ENCODE results near the gene WFIKKN2. TPM values are rescaled to one million over a fixed set of nuclear protein-coding genes. Genes with fewer than 3 reads are reported as not detected.

WFIKKN2 gene
- total RNA-seq, 1 experiment from 2014 or later: 0.11 TPM

- TF ChIP-seq, protein P1, sequence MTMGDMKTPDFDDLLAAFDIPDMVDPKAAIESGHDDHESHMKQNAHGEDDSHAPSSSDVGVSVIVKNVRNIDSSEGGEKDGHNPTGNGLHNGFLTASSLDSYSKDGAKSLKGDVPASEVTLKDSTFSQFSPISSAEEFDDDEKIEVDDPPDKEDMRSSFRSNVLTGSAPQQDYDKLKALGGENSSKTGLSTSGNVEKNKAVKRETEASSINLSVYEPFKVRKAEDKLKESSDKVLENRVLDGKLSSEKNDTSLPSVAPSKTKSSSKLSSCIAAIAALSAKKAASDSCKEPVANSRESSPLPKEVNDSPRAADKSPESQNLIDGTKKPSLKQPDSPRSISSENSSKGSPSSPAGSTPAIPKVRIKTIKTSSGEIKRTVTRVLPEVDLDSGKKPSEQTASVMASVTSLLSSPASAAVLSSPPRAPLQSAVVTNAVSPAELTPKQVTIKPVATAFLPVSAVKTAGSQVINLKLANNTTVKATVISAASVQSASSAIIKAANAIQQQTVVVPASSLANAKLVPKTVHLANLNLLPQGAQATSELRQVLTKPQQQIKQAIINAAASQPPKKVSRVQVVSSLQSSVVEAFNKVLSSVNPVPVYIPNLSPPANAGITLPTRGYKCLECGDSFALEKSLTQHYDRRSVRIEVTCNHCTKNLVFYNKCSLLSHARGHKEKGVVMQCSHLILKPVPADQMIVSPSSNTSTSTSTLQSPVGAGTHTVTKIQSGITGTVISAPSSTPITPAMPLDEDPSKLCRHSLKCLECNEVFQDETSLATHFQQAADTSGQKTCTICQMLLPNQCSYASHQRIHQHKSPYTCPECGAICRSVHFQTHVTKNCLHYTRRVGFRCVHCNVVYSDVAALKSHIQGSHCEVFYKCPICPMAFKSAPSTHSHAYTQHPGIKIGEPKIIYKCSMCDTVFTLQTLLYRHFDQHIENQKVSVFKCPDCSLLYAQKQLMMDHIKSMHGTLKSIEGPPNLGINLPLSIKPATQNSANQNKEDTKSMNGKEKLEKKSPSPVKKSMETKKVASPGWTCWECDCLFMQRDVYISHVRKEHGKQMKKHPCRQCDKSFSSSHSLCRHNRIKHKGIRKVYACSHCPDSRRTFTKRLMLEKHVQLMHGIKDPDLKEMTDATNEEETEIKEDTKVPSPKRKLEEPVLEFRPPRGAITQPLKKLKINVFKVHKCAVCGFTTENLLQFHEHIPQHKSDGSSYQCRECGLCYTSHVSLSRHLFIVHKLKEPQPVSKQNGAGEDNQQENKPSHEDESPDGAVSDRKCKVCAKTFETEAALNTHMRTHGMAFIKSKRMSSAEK (CRISPR knock-in tag; IDR thresholded peaks at IDR 0.05; ENCODE audit: borderline replicate concordance): no peak
- TF ChIP-seq AFF4 (CRISPR knock-in tag; IDR thresholded peaks at IDR 0.05; ENCODE audit: borderline replicate concordance) (no peak), TEAD4 (CRISPR knock-in tag; IDR thresholded peaks at IDR 0.05) (no peak), ATF1 (CRISPR knock-in tag; IDR thresholded peaks at IDR 0.05) (no peak), FOXP1 (CRISPR knock-in tag; IDR thresholded peaks at IDR 0.05; ENCODE audit: borderline replicate concordance) (no peak), ZNF232 (CRISPR knock-in tag; IDR thresholded peaks at IDR 0.05) (no peak), ZNF138 (CRISPR knock-in tag; conservative IDR thresholded peaks at IDR 0.05) (no peak), PRDM15 (CRISPR knock-in tag; IDR thresholded peaks at IDR 0.05) (no peak), AR (CRISPR knock-in tag; IDR thresholded peaks at IDR 0.05) (no peak), ESRRA (CRISPR knock-in tag; IDR thresholded peaks at IDR 0.05; ENCODE audit: borderline replicate concordance) (no peak)
- TF ChIP-seq, protein P2, sequence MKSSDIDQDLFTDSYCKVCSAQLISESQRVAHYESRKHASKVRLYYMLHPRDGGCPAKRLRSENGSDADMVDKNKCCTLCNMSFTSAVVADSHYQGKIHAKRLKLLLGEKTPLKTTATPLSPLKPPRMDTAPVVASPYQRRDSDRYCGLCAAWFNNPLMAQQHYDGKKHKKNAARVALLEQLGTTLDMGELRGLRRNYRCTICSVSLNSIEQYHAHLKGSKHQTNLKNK (CRISPR knock-in tag; IDR thresholded peaks at IDR 0.05): no peak
- TF ChIP-seq, protein P3, sequence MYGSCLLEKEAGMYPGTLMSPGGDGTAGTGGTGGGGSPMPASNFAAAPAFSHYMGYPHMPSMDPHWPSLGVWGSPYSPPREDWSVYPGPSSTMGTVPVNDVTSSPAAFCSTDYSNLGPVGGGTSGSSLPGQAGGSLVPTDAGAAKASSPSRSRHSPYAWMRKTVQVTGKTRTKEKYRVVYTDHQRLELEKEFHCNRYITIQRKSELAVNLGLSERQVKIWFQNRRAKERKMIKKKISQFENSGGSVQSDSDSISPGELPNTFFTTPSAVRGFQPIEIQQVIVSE (CRISPR knock-in tag; IDR thresholded peaks at IDR 0.05; ENCODE audit: borderline replicate concordance): no peak
These were observed 7.9 kb downstream of the WFIKKN2 start (continued) for GRCh38 chr17:50843150-50843905.
